HepG2 (cell line): ENCODE data around the gene STIM1. TPM values are rescaled to one million over a fixed set of nuclear protein-coding genes. Genes with fewer than 3 reads are reported as not detected.
A peak's percentile ranks its signal among the peaks of the same experiment; 100 is the strongest.

Experiments used
- DPF2 ChIP-seq: sonication (generic); formaldehyde crosslinking; IDR thresholded peaks from 2 replicates; pipeline ENCODE4 v1.4.0; 2020; ENCODE audit warnings: mild to moderate bottlenecking, low read depth, missing genetic modification reagents, borderline replicate concordance
- ERF ChIP-seq: IDR thresholded peaks from 2 replicates; pipeline ENCODE4 v1.6.1; 2018; ENCODE audit warnings: missing biosample characterization, missing genetic modification reagents
- ONECUT2 ChIP-seq: sonication (generic); formaldehyde crosslinking; IDR thresholded peaks from 2 replicates; pipeline ENCODE4 v1.4.0; 2020; ENCODE audit warnings: missing genetic modification reagents
- RXRA ChIP-seq: sonication (generic); formaldehyde crosslinking; IDR thresholded peaks from 2 replicates; pipeline ENCODE4 v1.5.1; 2020; ENCODE audit warnings: missing genetic modification reagents
- SALL1 ChIP-seq: sonication (generic); formaldehyde crosslinking; IDR thresholded peaks from 2 replicates; pipeline ENCODE4 v1.8.0; 2022; ENCODE audit warnings: mild to moderate bottlenecking, missing genetic modification reagents
- SP5 ChIP-seq: IDR thresholded peaks from 2 replicates; pipeline ENCODE4 v1.6.1; 2016; ENCODE audit warnings: low read depth, borderline replicate concordance
- ZNF232 ChIP-seq: sonication (generic); formaldehyde crosslinking; IDR thresholded peaks from 2 replicates; pipeline ENCODE4 v1.4.0; 2020; ENCODE audit warnings: missing genetic modification reagents, borderline replicate concordance
- ZNF274 ChIP-seq: sonication (generic); formaldehyde crosslinking; IDR thresholded peaks from 2 replicates; pipeline ENCODE4 v1.5.1; 2020; ENCODE audit warnings: mild to moderate bottlenecking, missing genetic modification reagents
- ZNF451 ChIP-seq: sonication (generic); formaldehyde crosslinking; IDR thresholded peaks from 2 replicates; pipeline ENCODE4 v1.5.0; 2020; ENCODE audit warnings: mild to moderate bottlenecking, missing genetic modification reagents
- ZNF567 ChIP-seq: sonication (generic); formaldehyde crosslinking; IDR thresholded peaks from 2 replicates; pipeline ENCODE4 v1.8.1; 2023; ENCODE audit warnings: mild to moderate bottlenecking, missing genetic modification reagents, borderline replicate concordance
- ZNF607 ChIP-seq: sonication (generic); formaldehyde crosslinking; IDR thresholded peaks from 2 replicates; pipeline ENCODE4 v1.5.1; 2020; ENCODE audit warnings: missing genetic modification reagents, mild to moderate bottlenecking, borderline replicate concordance
- ZNF781 ChIP-seq: sonication (generic); formaldehyde crosslinking; IDR thresholded peaks from 2 replicates; pipeline ENCODE4 v1.5.1; 2020; ENCODE audit warnings: borderline replicate concordance, mild to moderate bottlenecking, missing genetic modification reagents; ENCODE audit errors: not compliant biosample characterization
- ZNF788 ChIP-seq: sonication (generic); formaldehyde crosslinking; IDR thresholded peaks from 2 replicates; pipeline ENCODE4 v1.5.0; 2020; ENCODE audit warnings: mild to moderate bottlenecking, missing genetic modification reagents, borderline replicate concordance
- polyA plus RNA-seq, 8 experiments: library from polyadenylated mRNA; depleted of rRNA in 3 of 8; stranded (reverse) in 7 of 8; unstranded in 1 of 8; fragments of >200 nt; fragmentation: Illumina TruSeq in 4 of 8; extraction: Trizol in 4 of 8; gene quantifications; 2 replicates each; pipeline versions ENCODE4 v1.2.1 to v1.2.3, GENCODE V29; 2011 to 2016; ENCODE audit warnings: low read depth in 4 of 8, missing spikeins in 1 of 8, mixed read lengths in 1 of 8; ENCODE audit not compliant: insufficient read depth in 1 of 8
- total RNA-seq, 5 experiments: library from RNA; depleted of rRNA; stranded (reverse); fragments of >200 nt; fragmentation: Illumina TruSeq; extraction: Trizol; gene quantifications; 2 replicates each; pipeline ENCODE4 v1.2.3, GENCODE V29; 2016; ENCODE audit warnings: low read depth in 1 of 5
- TF ChIP-seq, protein P1 (sequence below): IDR thresholded peaks from 2 replicates; pipeline ENCODE4 v1.6.1; 2016; ENCODE audit warnings: low read depth
- TF ChIP-seq, protein P2 (sequence below): sonication (generic); formaldehyde crosslinking; IDR thresholded peaks from 2 replicates; pipeline ENCODE4 v1.5.1; 2020; ENCODE audit warnings: missing genetic modification reagents, mild to moderate bottlenecking, borderline replicate concordance
- TF ChIP-seq, protein P3 (sequence below), 2 experiments: fragments of 450-650 bp in 1 of 2; sonication (generic) in 1 of 2; formaldehyde crosslinking; IDR thresholded peaks; 2 replicates each; pipeline versions ENCODE4 v1.5.0 to v1.8.0; 2020 to 2022; ENCODE audit warnings: mild to moderate bottlenecking in 1 of 2, missing genetic modification reagents in 1 of 2
- TF ChIP-seq, protein P4 (sequence below): sonication (generic); formaldehyde crosslinking; IDR thresholded peaks from 2 replicates; pipeline ENCODE4 v1.8.1; 2023; ENCODE audit warnings: mild to moderate bottlenecking, inconsistent platforms, moderate library complexity, missing genetic modification reagents, borderline replicate concordance
- TF ChIP-seq, protein P5 (sequence below): sonication (generic); formaldehyde crosslinking; IDR thresholded peaks from 2 replicates; pipeline ENCODE4 v1.5.1; 2020; ENCODE audit warnings: mild to moderate bottlenecking, missing genetic modification reagents, borderline replicate concordance

STIM1 gene
- total and polyA plus RNA-seq, 2 of the 13 experiments (the other 11 are each of a cell fraction or from before 2014, with no cell fraction given) = 19.2 to 28.5 TPM

DNA sequence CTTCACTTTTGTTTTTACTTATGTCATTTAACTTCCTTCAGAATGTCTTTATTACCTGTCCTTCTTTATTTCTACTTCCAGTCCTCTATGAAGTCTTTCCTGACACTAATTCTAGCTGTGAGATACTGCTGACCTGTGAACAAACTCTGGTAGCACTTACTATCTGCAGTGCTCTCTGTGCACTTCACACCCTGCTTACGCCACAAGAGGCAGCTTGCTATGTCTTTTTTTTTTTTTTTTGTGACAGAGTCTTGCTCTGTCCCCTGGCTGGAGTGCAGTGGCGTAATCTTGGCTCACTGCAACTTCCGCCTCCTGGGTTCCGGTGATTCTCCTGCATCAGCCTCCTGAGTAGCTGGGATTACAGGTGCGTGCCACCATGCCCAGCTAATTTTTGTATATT, 10.7 kb downstream of the STIM1 start (continued):
- TF ChIP-seq, protein P1, sequence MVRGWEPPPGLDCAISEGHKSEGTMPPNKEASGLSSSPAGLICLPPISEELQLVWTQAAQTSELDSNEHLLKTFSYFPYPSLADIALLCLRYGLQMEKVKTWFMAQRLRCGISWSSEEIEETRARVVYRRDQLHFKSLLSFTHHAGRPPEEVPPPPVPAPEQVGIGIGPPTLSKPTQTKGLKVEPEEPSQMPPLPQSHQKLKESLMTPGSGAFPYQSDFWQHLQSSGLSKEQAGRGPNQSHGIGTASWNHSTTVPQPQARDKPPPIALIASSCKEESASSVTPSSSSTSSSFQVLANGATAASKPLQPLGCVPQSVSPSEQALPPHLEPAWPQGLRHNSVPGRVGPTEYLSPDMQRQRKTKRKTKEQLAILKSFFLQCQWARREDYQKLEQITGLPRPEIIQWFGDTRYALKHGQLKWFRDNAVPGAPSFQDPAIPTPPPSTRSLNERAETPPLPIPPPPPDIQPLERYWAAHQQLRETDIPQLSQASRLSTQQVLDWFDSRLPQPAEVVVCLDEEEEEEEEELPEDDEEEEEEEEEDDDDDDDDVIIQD (CRISPR knock-in tag) = peak; percentile 14; the same call in 1 of the 2 replicates
- TF ChIP-seq ONECUT2 (CRISPR knock-in tag) (no peak), ZNF451 (CRISPR knock-in tag) (no peak), ZNF607 (no peak), ZNF788 (no peak), ZNF232 (CRISPR knock-in tag) (no peak), ZNF567 (CRISPR knock-in tag) (no peak), SALL1 (CRISPR knock-in tag) (peak; percentile 52), ERF (CRISPR knock-in tag) (peak; percentile 34; the same call in 1 of the 2 replicates), SP5 (CRISPR knock-in tag) (no peak), DPF2 (no peak), ZNF781 (CRISPR knock-in tag) (peak; percentile 47), RXRA (CRISPR knock-in tag) (no peak), ZNF274 (CRISPR knock-in tag) (no peak)
- TF ChIP-seq, protein P2, sequence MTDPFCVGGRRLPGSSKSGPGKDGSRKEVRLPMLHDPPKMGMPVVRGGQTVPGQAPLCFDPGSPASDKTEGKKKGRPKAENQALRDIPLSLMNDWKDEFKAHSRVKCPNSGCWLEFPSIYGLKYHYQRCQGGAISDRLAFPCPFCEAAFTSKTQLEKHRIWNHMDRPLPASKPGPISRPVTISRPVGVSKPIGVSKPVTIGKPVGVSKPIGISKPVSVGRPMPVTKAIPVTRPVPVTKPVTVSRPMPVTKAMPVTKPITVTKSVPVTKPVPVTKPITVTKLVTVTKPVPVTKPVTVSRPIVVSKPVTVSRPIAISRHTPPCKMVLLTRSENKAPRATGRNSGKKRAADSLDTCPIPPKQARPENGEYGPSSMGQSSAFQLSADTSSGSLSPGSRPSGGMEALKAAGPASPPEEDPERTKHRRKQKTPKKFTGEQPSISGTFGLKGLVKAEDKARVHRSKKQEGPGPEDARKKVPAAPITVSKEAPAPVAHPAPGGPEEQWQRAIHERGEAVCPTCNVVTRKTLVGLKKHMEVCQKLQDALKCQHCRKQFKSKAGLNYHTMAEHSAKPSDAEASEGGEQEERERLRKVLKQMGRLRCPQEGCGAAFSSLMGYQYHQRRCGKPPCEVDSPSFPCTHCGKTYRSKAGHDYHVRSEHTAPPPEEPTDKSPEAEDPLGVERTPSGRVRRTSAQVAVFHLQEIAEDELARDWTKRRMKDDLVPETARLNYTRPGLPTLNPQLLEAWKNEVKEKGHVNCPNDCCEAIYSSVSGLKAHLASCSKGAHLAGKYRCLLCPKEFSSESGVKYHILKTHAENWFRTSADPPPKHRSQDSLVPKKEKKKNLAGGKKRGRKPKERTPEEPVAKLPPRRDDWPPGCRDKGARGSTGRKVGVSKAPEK (CRISPR knock-in tag) = no peak
- TF ChIP-seq, protein P3, sequence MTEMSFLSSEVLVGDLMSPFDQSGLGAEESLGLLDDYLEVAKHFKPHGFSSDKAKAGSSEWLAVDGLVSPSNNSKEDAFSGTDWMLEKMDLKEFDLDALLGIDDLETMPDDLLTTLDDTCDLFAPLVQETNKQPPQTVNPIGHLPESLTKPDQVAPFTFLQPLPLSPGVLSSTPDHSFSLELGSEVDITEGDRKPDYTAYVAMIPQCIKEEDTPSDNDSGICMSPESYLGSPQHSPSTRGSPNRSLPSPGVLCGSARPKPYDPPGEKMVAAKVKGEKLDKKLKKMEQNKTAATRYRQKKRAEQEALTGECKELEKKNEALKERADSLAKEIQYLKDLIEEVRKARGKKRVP (CRISPR knock-in tag; IDR thresholded peaks at IDR 0.05) = peak in 1 of 2 experiments; percentile 33; a peak in 1 of 4 replicates
- TF ChIP-seq, protein P4, sequence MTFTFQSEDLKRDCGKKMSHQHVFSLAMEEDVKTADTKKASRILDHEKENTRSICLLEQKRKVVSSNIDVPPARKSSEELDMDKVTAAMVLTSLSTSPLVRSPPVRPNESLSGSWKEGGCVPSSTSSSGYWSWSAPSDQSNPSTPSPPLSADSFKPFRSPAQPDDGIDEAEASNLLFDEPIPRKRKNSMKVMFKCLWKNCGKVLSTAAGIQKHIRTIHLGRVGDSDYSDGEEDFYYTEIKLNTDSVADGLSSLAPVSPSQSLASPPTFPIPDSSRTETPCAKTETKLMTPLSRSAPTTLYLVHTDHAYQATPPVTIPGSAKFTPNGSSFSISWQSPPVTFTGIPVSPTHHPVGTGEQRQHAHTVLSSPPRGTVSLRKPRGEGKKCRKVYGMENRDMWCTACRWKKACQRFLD = no peak
- TF ChIP-seq, protein P5, sequence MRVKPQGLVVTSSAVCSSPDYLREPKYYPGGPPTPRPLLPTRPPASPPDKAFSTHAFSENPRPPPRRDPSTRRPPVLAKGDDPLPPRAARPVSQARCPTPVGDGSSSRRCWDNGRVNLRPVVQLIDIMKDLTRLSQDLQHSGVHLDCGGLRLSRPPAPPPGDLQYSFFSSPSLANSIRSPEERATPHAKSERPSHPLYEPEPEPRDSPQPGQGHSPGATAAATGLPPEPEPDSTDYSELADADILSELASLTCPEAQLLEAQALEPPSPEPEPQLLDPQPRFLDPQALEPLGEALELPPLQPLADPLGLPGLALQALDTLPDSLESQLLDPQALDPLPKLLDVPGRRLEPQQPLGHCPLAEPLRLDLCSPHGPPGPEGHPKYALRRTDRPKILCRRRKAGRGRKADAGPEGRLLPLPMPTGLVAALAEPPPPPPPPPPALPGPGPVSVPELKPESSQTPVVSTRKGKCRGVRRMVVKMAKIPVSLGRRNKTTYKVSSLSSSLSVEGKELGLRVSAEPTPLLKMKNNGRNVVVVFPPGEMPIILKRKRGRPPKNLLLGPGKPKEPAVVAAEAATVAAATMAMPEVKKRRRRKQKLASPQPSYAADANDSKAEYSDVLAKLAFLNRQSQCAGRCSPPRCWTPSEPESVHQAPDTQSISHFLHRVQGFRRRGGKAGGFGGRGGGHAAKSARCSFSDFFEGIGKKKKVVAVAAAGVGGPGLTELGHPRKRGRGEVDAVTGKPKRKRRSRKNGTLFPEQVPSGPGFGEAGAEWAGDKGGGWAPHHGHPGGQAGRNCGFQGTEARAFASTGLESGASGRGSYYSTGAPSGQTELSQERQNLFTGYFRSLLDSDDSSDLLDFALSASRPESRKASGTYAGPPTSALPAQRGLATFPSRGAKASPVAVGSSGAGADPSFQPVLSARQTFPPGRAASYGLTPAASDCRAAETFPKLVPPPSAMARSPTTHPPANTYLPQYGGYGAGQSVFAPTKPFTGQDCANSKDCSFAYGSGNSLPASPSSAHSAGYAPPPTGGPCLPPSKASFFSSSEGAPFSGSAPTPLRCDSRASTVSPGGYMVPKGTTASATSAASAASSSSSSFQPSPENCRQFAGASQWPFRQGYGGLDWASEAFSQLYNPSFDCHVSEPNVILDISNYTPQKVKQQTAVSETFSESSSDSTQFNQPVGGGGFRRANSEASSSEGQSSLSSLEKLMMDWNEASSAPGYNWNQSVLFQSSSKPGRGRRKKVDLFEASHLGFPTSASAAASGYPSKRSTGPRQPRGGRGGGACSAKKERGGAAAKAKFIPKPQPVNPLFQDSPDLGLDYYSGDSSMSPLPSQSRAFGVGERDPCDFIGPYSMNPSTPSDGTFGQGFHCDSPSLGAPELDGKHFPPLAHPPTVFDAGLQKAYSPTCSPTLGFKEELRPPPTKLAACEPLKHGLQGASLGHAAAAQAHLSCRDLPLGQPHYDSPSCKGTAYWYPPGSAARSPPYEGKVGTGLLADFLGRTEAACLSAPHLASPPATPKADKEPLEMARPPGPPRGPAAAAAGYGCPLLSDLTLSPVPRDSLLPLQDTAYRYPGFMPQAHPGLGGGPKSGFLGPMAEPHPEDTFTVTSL (CRISPR knock-in tag) = peak; percentile 50; the same call in 1 of the 2 replicates
